ENCODE data around the gene ALG13. TPM values are rescaled to one million over a fixed set of nuclear protein-coding genes. Genes with fewer than 3 reads are reported as not detected.

ALG13 gene
- total and polyA plus RNA-seq, 2 of the 8 experiments (the other 6 are each of a cell fraction or from before 2014, with no cell fraction given): 44.3 to 93.6 TPM

- no peaks in the 10 kb centered on the region for H3K27me3 ChIP-seq (replicated peaks in 1 of 4; ENCODE audit: control insufficient read depth in 3 of 4, extremely low read depth in 1 of 4, insufficient read depth in 3 of 4, low read length in 3 of 4)
- no peak overlapping the region for H2BK20ac ChIP-seq (ENCODE audit: low read length)
- H4K20me1 ChIP-seq (replicated peaks in 1 of 2; ENCODE audit: control insufficient read depth in 1 of 2, insufficient read depth in 2 of 2, low read length in 2 of 2): no peaks in the 10 kb centered on the region
- H3K79me1 ChIP-seq (ENCODE audit: low read depth, low read length): no peaks in the 10 kb centered on the region
- no peak overlapping the region for H3K56ac ChIP-seq (replicated peaks; ENCODE audit: insufficient read length, low read depth, low read length)
- no peak overlapping the region for H2BK15ac ChIP-seq (ENCODE audit: low read length)
- H3K18ac ChIP-seq (ENCODE audit: extremely low read depth, low read length): no peak overlapping the region
- no peak overlapping the region for H3K9ac ChIP-seq (replicated peaks in 1 of 4; ENCODE audit: extremely low read depth in 1 of 4, low read depth in 3 of 4, low read length in 3 of 4)
- H2AK5ac ChIP-seq (ENCODE audit: low read depth, low read length): no peak overlapping the region
- peaks cover 0 to 5% (median under 1%) of the 10 kb centered on the region in 4 experiments; a peak in 2 of 8 replicates for H3K36me3 ChIP-seq (ENCODE audit: control insufficient read depth in 2 of 4, insufficient read depth in 4 of 4, low read length in 3 of 4)
- ChIA-PET CTCF (ENCODE audit: partially characterized antibody) (no interaction called here), POLR2A (ENCODE audit: partially characterized antibody) (no interaction called here)
- H2BK120ac ChIP-seq (replicated peaks; ENCODE audit: low read depth, low read length): no peak overlapping the region
- no peak for FAIRE-seq
- 87% methylated on average over 3 of the region's 3 CpGs; no CpG with 5 or more reads in 1 of the 2 experiments for WGBS, 2 experiments (ENCODE audit: extremely low coverage in 1 of 2, insufficient coverage in 1 of 2, insufficient read length in 1 of 2, insufficient replicate concordance in 2 of 2, low coverage in 1 of 2, low lambda C conversion rate in 2 of 2, missing lambda C conversion rate in 1 of 2)
- no peak overlapping the region for H3K4me2 ChIP-seq (ENCODE audit: insufficient read depth in 1 of 2, low read depth in 2 of 2, low read length in 2 of 2)
- no peak overlapping the region for H4K5ac ChIP-seq (ENCODE audit: insufficient read length, low read depth, low read length)
- H3K79me2 ChIP-seq (ENCODE audit: control insufficient read depth in 1 of 2, insufficient read depth in 2 of 2, low read length in 2 of 2): no peaks in the 10 kb centered on the region
- no peak overlapping the region for H3K4me3 ChIP-seq (ENCODE audit: extremely low read depth in 1 of 4, insufficient read depth in 2 of 4, low read depth in 3 of 4, low read length in 4 of 4)
- H3K4ac ChIP-seq (replicated peaks; ENCODE audit: insufficient read length, low read depth, low read length): no peak overlapping the region
- no peak overlapping the region for H3K23ac ChIP-seq (ENCODE audit: insufficient read length)
- H2BK5ac ChIP-seq (ENCODE audit: low read depth, low read length): no peak overlapping the region
- no peak overlapping the region for H4K91ac ChIP-seq (replicated peaks; ENCODE audit: insufficient read length, low read length)
- H2AFZ ChIP-seq (ENCODE audit: low read length): no peak overlapping the region
- H3K27ac ChIP-seq (ENCODE audit: low read depth, low read length): no peak overlapping the region
- no peaks in the 10 kb centered on the region for H3K23me2 ChIP-seq (ENCODE audit: low read depth, low read length)
- H3K4me1 ChIP-seq (replicated peaks in 1 of 4; ENCODE audit: control insufficient read depth in 3 of 4, insufficient read depth in 4 of 4, low read length in 3 of 4): no peaks in the 10 kb centered on the region
- no peak overlapping the region for H2BK12ac ChIP-seq (ENCODE audit: low read depth, low read length)
- no peak overlapping the region for H4K8ac ChIP-seq (ENCODE audit: extremely low read depth, insufficient read depth, low read length)
- H3K14ac ChIP-seq (ENCODE audit: insufficient read length): no peak overlapping the region
- DNase-seq (ENCODE audit: low read depth in 1 of 2, low spot score in 2 of 2): no peak
- H3K9me3 ChIP-seq (ENCODE audit: insufficient read depth in 2 of 2, low read depth in 1 of 2, low read length in 1 of 2): no peaks in the 10 kb centered on the region
- no peak for TF ChIP-seq MAFK (IDR thresholded peaks at IDR 0.05; ENCODE audit: low read depth, low read length)
- no peak for TF ChIP-seq NRF1 (IDR thresholded peaks at IDR 0.05; ENCODE audit: low read depth, low read length)
- TF ChIP-seq ATF2 (IDR thresholded peaks at IDR 0.05; ENCODE audit: low read length): no peak
- TF ChIP-seq, protein P1, sequence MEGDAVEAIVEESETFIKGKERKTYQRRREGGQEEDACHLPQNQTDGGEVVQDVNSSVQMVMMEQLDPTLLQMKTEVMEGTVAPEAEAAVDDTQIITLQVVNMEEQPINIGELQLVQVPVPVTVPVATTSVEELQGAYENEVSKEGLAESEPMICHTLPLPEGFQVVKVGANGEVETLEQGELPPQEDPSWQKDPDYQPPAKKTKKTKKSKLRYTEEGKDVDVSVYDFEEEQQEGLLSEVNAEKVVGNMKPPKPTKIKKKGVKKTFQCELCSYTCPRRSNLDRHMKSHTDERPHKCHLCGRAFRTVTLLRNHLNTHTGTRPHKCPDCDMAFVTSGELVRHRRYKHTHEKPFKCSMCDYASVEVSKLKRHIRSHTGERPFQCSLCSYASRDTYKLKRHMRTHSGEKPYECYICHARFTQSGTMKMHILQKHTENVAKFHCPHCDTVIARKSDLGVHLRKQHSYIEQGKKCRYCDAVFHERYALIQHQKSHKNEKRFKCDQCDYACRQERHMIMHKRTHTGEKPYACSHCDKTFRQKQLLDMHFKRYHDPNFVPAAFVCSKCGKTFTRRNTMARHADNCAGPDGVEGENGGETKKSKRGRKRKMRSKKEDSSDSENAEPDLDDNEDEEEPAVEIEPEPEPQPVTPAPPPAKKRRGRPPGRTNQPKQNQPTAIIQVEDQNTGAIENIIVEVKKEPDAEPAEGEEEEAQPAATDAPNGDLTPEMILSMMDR (IDR thresholded peaks at IDR 0.05; ENCODE audit: control extremely low read depth in 1 of 3, insufficient read depth in 1 of 3, low read depth in 1 of 3, low read length in 3 of 3): no peak
- TF ChIP-seq NANOG (IDR thresholded peaks at IDR 0.05; ENCODE audit: insufficient read depth, low read depth, low read length, poor library complexity, severe bottlenecking): no peak
- TF ChIP-seq POU5F1 (IDR thresholded peaks at IDR 0.05; ENCODE audit: low read depth, low read length): no peak
- no peak for TF ChIP-seq SP1 (IDR thresholded peaks at IDR 0.05; ENCODE audit: low read depth, low read length)
- no peak for TF ChIP-seq BACH1 (IDR thresholded peaks at IDR 0.05; ENCODE audit: low read length)
- TF ChIP-seq TAF1 (IDR thresholded peaks at IDR 0.05; ENCODE audit: low read depth, low read length): no peak
Measured at GRCh38 chrX:111761578-111762135, 80.7 kb downstream of the ALG13 start.
